SK-N-SH treated with all-trans-retinoic acid at 6 μM for 48 hours (cell line): ENCODE results near the gene RAC2.

Experiments used
- ATAC-seq: fragments of 200-7000 bp; cut with Tn5 transposase; 3 replicates; pipeline ENCODE4 v1.9.1; 2020; ENCODE audit warnings: mild to moderate bottlenecking, moderate library complexity
- ARNTL ChIP-seq: fragments of 450-650 bp; formaldehyde crosslinking; IDR thresholded peaks from 2 replicates; pipeline ENCODE4 v1.5.0; 2020; ENCODE audit warnings: low read depth, mild to moderate bottlenecking, moderate library complexity, borderline replicate concordance
- BACH2 ChIP-seq: fragments of 250-450 bp; sonication (Bioruptor Pico); IDR thresholded peaks from 2 replicates; pipeline ENCODE4 v1.9.0; 2021; ENCODE audit warnings: mild to moderate bottlenecking, borderline replicate concordance
- CREB5 ChIP-seq: fragments of 250-450 bp; sonication (Bioruptor Pico); IDR thresholded peaks from 2 replicates; pipeline ENCODE4 v1.5.1; 2020; ENCODE audit warnings: low read depth, mild to moderate bottlenecking, moderate library complexity
- CSDC2 ChIP-seq: fragments of 250-450 bp; sonication (Bioruptor Pico); IDR thresholded peaks from 2 replicates; pipeline ENCODE4 v1.5.0; 2020; ENCODE audit warnings: mild to moderate bottlenecking, moderate library complexity
- ESRRG ChIP-seq: fragments of 250-450 bp; sonication (Bioruptor Pico); IDR thresholded peaks from 2 replicates; pipeline ENCODE4 v1.6.1; 2021; ENCODE audit warnings: mild to moderate bottlenecking
- GLIS3 ChIP-seq: fragments of 250-450 bp; sonication (Bioruptor Pico); IDR thresholded peaks from 2 replicates; pipeline ENCODE4 v1.5.0; 2020; ENCODE audit warnings: mild to moderate bottlenecking, moderate library complexity
- ISL1 ChIP-seq: fragments of 250-450 bp; sonication (Bioruptor Pico); IDR thresholded peaks from 2 replicates; pipeline ENCODE4 v2.1.2; 2022; ENCODE audit warnings: mild to moderate bottlenecking, moderate library complexity
- OSR1 ChIP-seq: fragments of 250-450 bp; sonication (Bioruptor Pico); IDR thresholded peaks from 2 replicates; pipeline ENCODE4 v1.8.0; 2022; ENCODE audit warnings: moderate library complexity, mild to moderate bottlenecking, inconsistent platforms
- PATZ1 ChIP-seq: fragments of 250-450 bp; sonication (Bioruptor Pico); IDR thresholded peaks from 2 replicates; pipeline ENCODE4 v1.8.0; 2020; ENCODE audit warnings: mild to moderate bottlenecking, moderate library complexity, borderline replicate concordance
- POU6F1 ChIP-seq: fragments of 250-450 bp; sonication (Bioruptor Pico); IDR thresholded peaks from 2 replicates; pipeline ENCODE4 v1.8.0; 2021; ENCODE audit warnings: low read depth, mild to moderate bottlenecking, moderate library complexity, borderline replicate concordance
- PPARA ChIP-seq: fragments of 250-450 bp; sonication (Bioruptor Pico); IDR thresholded peaks from 2 replicates; pipeline ENCODE4 v1.5.0; 2020; ENCODE audit warnings: mild to moderate bottlenecking, borderline replicate concordance
- RARB ChIP-seq: fragments of 250-450 bp; sonication (Bioruptor Pico); IDR thresholded peaks from 2 replicates; pipeline ENCODE4 v1.8.0; 2021; ENCODE audit warnings: mild to moderate bottlenecking, moderate library complexity
- SNAI2 ChIP-seq: fragments of 250-450 bp; sonication (Bioruptor Pico); IDR thresholded peaks from 2 replicates; pipeline ENCODE4 v1.5.0; 2020; ENCODE audit warnings: mild to moderate bottlenecking, moderate library complexity
- TOX ChIP-seq: fragments of 250-450 bp; sonication (Bioruptor Pico); IDR thresholded peaks from 2 replicates; pipeline ENCODE4 v1.8.0; 2021; ENCODE audit warnings: mild to moderate bottlenecking, moderate library complexity, borderline replicate concordance
- TSHZ2 ChIP-seq: fragments of 250-450 bp; sonication (Bioruptor Pico); IDR thresholded peaks from 2 replicates; pipeline ENCODE4 v1.5.0; 2020; ENCODE audit warnings: mild to moderate bottlenecking, moderate library complexity
- ZC3H10 ChIP-seq: fragments of 250-450 bp; sonication (Bioruptor Pico); IDR thresholded peaks from 2 replicates; pipeline ENCODE4 v1.5.1; 2021; ENCODE audit warnings: mild to moderate bottlenecking, moderate library complexity
- ZFP3 ChIP-seq: fragments of 250-450 bp; sonication (Bioruptor Pico); IDR thresholded peaks from 2 replicates; pipeline ENCODE4 v1.5.0; 2020; ENCODE audit warnings: mild to moderate bottlenecking, moderate library complexity
- ZFP30 ChIP-seq: fragments of 450-650 bp; formaldehyde crosslinking; IDR thresholded peaks from 2 replicates; pipeline ENCODE4 v1.5.0; 2022; ENCODE audit warnings: mild to moderate bottlenecking, moderate library complexity
- ZNF565 ChIP-seq: fragments of 450-650 bp; formaldehyde crosslinking; conservative IDR thresholded peaks from 2 replicates; pipeline ENCODE4 v1.5.0; 2020; ENCODE audit warnings: low read depth, mild to moderate bottlenecking, moderate library complexity
- ZNF8 ChIP-seq: fragments of 450-650 bp; formaldehyde crosslinking; IDR thresholded peaks from 2 replicates; pipeline ENCODE4 v1.5.0; 2020; ENCODE audit warnings: mild to moderate bottlenecking, moderate library complexity

Gene RAC2

GRCh38 chr22:37287550-37287951 is 43.5 kb upstream of the RAC2 start (continued):
- TF ChIP-seq CREB5 (no peak), ZC3H10 (no peak), ZFP3 (no peak), RARB (no peak), SNAI2 (CRISPR knock-in tag) (no peak), GLIS3 (CRISPR knock-in tag) (no peak), PPARA (no peak)

- ATAC-seq: no peak
- TF ChIP-seq PATZ1 (no peak), ZNF8 (no peak), ZNF565 (CRISPR knock-in tag) (no peak), BACH2 (CRISPR knock-in tag) (no peak), ZFP30 (CRISPR knock-in tag) (no peak), ZC3H10 (no peak), SNAI2 (CRISPR knock-in tag) (no peak), GLIS3 (CRISPR knock-in tag) (no peak), TOX (no peak), ZFP3 (no peak), CREB5 (no peak), TSHZ2 (no peak), OSR1 (CRISPR knock-in tag) (no peak), POU6F1 (no peak), RARB (no peak), CSDC2 (CRISPR knock-in tag) (no peak), ISL1 (no peak)
These were observed 41.9 kb upstream of the RAC2 start for GRCh38 chr22:37285937-37286336.

GRCh38 chr22:37284805-37285355 is 40.8 kb upstream of the RAC2 start:
- TF ChIP-seq GLIS3 (CRISPR knock-in tag) (no peak), ZFP3 (no peak), BACH2 (CRISPR knock-in tag) (no peak), ARNTL (CRISPR knock-in tag) (no peak), OSR1 (CRISPR knock-in tag) (no peak), CREB5 (no peak), ZC3H10 (no peak), ESRRG (CRISPR knock-in tag) (no peak), PPARA (no peak)
- no peak for ATAC-seq
